HepG2 (cell line): Measurements from ENCODE around the gene FSCN2. TPM values are rescaled to one million over a fixed set of nuclear protein-coding genes. Genes with fewer than 3 reads are reported as not detected.

Source experiments
- BCL6 ChIP-seq: IDR thresholded peaks from 2 replicates; pipeline ENCODE4 v1.6.1; 2016; ENCODE audit warnings: missing genetic modification reagents, missing compliant biosample characterization
- EHMT2 ChIP-seq: fragments of 200-600 bp; sonication (generic); IDR thresholded peaks from 2 replicates; pipeline ENCODE4 v1.7.0; 2017; ENCODE audit warnings: antibody characterized with exemption, low read depth, low read length, borderline replicate concordance
- FOSL2 ChIP-seq: sonication (generic); formaldehyde crosslinking; IDR thresholded peaks from 2 replicates; pipeline ENCODE4 v1.4.0; 2020; ENCODE audit warnings: missing genetic modification reagents
- MTA1 ChIP-seq: sonication (generic); formaldehyde crosslinking; IDR thresholded peaks from 2 replicates; pipeline ENCODE4 v1.4.0; 2020; ENCODE audit warnings: missing genetic modification reagents, mild to moderate bottlenecking, borderline replicate concordance
- NCOR1 ChIP-seq: fragments of 200-600 bp; sonication (generic); IDR thresholded peaks from 2 replicates; pipeline ENCODE4 v1.7.0; 2017; ENCODE audit warnings: antibody characterized with exemption, low read length, borderline replicate concordance
- POLR2G ChIP-seq: fragments of 200-400 bp; formaldehyde crosslinking; IDR thresholded peaks from 2 replicates; pipeline ENCODE4 v1.6.1; 2018; ENCODE audit warnings: mild to moderate bottlenecking, low read depth, low read length, moderate library complexity
- SAFB2 ChIP-seq: sonication (generic); formaldehyde crosslinking; IDR thresholded peaks from 2 replicates; pipeline ENCODE4 v1.5.1; 2020; ENCODE audit warnings: missing genetic modification reagents, low read depth, mild to moderate bottlenecking, borderline replicate concordance
- SATB2 ChIP-seq: sonication (generic); formaldehyde crosslinking; IDR thresholded peaks from 2 replicates; pipeline ENCODE4 v1.5.0; 2020; ENCODE audit warnings: missing genetic modification reagents
- XRCC5 ChIP-seq: fragments of 200-400 bp; formaldehyde crosslinking; optimal IDR thresholded peaks from 2 replicates; pipeline ENCODE3; 2017; ENCODE audit warnings: mild to moderate bottlenecking, low read length
- YEATS2 ChIP-seq: sonication (generic); formaldehyde crosslinking; IDR thresholded peaks from 2 replicates; pipeline ENCODE4 v1.4.0; 2020; ENCODE audit warnings: missing genetic modification reagents, borderline replicate concordance
- ZBTB25 ChIP-seq: IDR thresholded peaks from 2 replicates; pipeline ENCODE4 v1.6.1; 2018; ENCODE audit warnings: missing genetic modification reagents
- ZBTB7A ChIP-seq: sonication (generic); formaldehyde crosslinking; IDR thresholded peaks from 2 replicates; pipeline ENCODE4 v1.8.0; 2022; ENCODE audit warnings: mild to moderate bottlenecking, missing genetic modification reagents
- ZNF770 ChIP-seq: sonication (generic); formaldehyde crosslinking; IDR thresholded peaks from 2 replicates; pipeline ENCODE4 v1.5.0; 2020; ENCODE audit warnings: mild to moderate bottlenecking, missing genetic modification reagents
- polyA plus RNA-seq, 8 experiments: library from polyadenylated mRNA; depleted of rRNA in 3 of 8; stranded (reverse) in 7 of 8; unstranded in 1 of 8; fragments of >200 nt; fragmentation: Illumina TruSeq in 4 of 8; extraction: Trizol in 4 of 8; gene quantifications; 2 replicates each; pipeline versions ENCODE4 v1.2.1 to v1.2.3, GENCODE V29; 2011 to 2016; ENCODE audit warnings: low read depth in 4 of 8, missing spikeins in 1 of 8, mixed read lengths in 1 of 8; ENCODE audit not compliant: insufficient read depth in 1 of 8
- total RNA-seq, 5 experiments: library from RNA; depleted of rRNA; stranded (reverse); fragments of >200 nt; fragmentation: Illumina TruSeq; extraction: Trizol; gene quantifications; 2 replicates each; pipeline ENCODE4 v1.2.3, GENCODE V29; 2016; ENCODE audit warnings: low read depth in 1 of 5
- TF ChIP-seq, protein P1 (sequence below): sonication (generic); formaldehyde crosslinking; IDR thresholded peaks from 2 replicates; pipeline ENCODE4 v1.5.1; 2020; ENCODE audit warnings: mild to moderate bottlenecking, missing genetic modification reagents, borderline replicate concordance
- TF ChIP-seq, protein P2 (sequence below): IDR thresholded peaks from 2 replicates; pipeline ENCODE4 v1.6.1; 2016; ENCODE audit warnings: low read depth, borderline replicate concordance
- TF ChIP-seq, protein P3 (sequence below), 2 experiments: sonication (generic) in 1 of 2; formaldehyde crosslinking in 1 of 2; IDR thresholded peaks; 2 replicates each; pipeline versions ENCODE4 v1.6.1 to v1.9.0; 2014 to 2022; ENCODE audit warnings: antibody characterized with exemption in 1 of 2, borderline replicate concordance in 1 of 2, inconsistent platforms in 1 of 2, low read depth in 1 of 2, missing genetic modification reagents in 1 of 2

FSCN2 gene
- total and polyA plus RNA-seq, 2 of the 13 experiments (the other 11 are each of a cell fraction or from before 2014, with no cell fraction given) = 0.09 TPM; not detected in 1

- TF ChIP-seq, protein P1, sequence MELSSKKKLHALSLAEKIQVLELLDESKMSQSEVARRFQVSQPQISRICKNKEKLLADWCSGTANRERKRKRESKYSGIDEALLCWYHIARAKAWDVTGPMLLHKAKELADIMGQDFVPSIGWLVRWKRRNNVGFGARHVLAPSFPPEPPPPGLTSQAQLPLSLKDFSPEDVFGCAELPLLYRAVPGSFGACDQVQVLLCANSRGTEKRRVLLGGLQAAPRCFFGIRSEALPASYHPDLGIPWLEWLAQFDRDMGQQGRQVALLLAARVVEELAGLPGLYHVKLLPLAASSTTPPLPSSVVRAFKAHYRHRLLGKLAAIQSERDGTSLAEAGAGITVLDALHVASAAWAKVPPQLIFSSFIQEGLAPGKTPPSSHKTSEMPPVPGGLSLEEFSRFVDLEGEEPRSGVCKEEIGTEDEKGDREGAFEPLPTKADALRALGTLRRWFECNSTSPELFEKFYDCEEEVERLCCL (CRISPR knock-in tag) = 0 out of 2 replicates have a peak, but pooled peaks have one; percentile 49
- TF ChIP-seq XRCC5 (no peak), BCL6 (CRISPR knock-in tag) (no peak), MTA1 (CRISPR knock-in tag) (0 out of 2 replicates have a peak, but pooled peaks have one; percentile 3), SATB2 (CRISPR knock-in tag) (no peak), YEATS2 (0 out of 2 replicates have a peak, but pooled peaks have one; percentile 20), EHMT2 (no peak), POLR2G (no peak), FOSL2 (no peak), ZBTB25 (CRISPR knock-in tag) (no peak), ZNF770 (CRISPR knock-in tag) (no peak), ZBTB7A (CRISPR knock-in tag) (no peak), SAFB2 (no peak), NCOR1 (no peak)
- TF ChIP-seq, protein P2, sequence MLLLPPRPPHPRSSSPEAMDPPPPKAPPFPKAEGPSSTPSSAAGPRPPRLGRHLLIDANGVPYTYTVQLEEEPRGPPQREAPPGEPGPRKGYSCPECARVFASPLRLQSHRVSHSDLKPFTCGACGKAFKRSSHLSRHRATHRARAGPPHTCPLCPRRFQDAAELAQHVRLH (CRISPR knock-in tag) = no peak
- TF ChIP-seq, protein P3, sequence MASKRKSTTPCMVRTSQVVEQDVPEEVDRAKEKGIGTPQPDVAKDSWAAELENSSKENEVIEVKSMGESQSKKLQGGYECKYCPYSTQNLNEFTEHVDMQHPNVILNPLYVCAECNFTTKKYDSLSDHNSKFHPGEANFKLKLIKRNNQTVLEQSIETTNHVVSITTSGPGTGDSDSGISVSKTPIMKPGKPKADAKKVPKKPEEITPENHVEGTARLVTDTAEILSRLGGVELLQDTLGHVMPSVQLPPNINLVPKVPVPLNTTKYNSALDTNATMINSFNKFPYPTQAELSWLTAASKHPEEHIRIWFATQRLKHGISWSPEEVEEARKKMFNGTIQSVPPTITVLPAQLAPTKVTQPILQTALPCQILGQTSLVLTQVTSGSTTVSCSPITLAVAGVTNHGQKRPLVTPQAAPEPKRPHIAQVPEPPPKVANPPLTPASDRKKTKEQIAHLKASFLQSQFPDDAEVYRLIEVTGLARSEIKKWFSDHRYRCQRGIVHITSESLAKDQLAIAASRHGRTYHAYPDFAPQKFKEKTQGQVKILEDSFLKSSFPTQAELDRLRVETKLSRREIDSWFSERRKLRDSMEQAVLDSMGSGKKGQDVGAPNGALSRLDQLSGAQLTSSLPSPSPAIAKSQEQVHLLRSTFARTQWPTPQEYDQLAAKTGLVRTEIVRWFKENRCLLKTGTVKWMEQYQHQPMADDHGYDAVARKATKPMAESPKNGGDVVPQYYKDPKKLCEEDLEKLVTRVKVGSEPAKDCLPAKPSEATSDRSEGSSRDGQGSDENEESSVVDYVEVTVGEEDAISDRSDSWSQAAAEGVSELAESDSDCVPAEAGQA (IDR thresholded peaks at IDR 0.05; ENCODE audit: low read depth) = no peak
- TF ChIP-seq, protein P3 (CRISPR knock-in tag; IDR thresholded peaks at IDR 0.05; ENCODE audit: borderline replicate concordance) = no peak
Measured at GRCh38 chr17:81515530-81516041, 12.6 kb upstream of the FSCN2 start (continued).
